Skeletal muscle satellite cell (primary cell): Measurements from ENCODE around the gene MAP1LC3A.

Experiments used
- H3K27me3 ChIP-seq: 2 replicates; pipeline ENCODE4 v1.7.0; 2013; ENCODE audit warnings: low read length; ENCODE audit not compliant: control insufficient read depth, insufficient read depth
- H3K36me3 ChIP-seq: 2 replicates; pipeline ENCODE4 v1.7.0; 2013; ENCODE audit warnings: mild to moderate bottlenecking, control low read depth, low read length; ENCODE audit not compliant: insufficient read depth
- H3K4me1 ChIP-seq: 2 replicates; pipeline ENCODE4 v1.7.0; 2013; ENCODE audit warnings: low read length; ENCODE audit not compliant: control insufficient read depth, insufficient read depth
- H3K4me2 ChIP-seq: 2 replicates; pipeline ENCODE4 v1.7.0; 2013; ENCODE audit warnings: mild to moderate bottlenecking, low read length
- H3K4me3 ChIP-seq: 2 replicates; pipeline ENCODE4 v1.7.0; 2013; ENCODE audit warnings: low read length
- H3K9ac ChIP-seq: 2 replicates; pipeline ENCODE4 v1.7.0; 2013; ENCODE audit warnings: mild to moderate bottlenecking, low read depth, low read length, moderate library complexity
- H3K9me3 ChIP-seq: replicated peaks from 2 replicates; pipeline ENCODE4 v1.7.0; 2013; ENCODE audit warnings: mild to moderate bottlenecking, control low read depth, low read length

Gene MAP1LC3A

GRCh38 chr20:34541264-34541901, 17.1 kb upstream of the MAP1LC3A start:
- Histone ChIP-seq H3K4me1 (no peaks in the 10 kb centered on the region), H3K4me3 (no peak overlapping the region), H3K9ac (no peak overlapping the region), H3K36me3 (peaks cover 45% of the 10 kb centered on the region), H3K4me2 (no peak overlapping the region), H3K27me3 (no peaks in the 10 kb centered on the region), H3K9me3 (no peaks in the 10 kb centered on the region)

- Histone ChIP-seq H3K9me3 (no peaks in the 10 kb centered on the region), H3K9ac (no peak overlapping the region), H3K36me3 (peaks cover 42% of the 10 kb centered on the region), H3K4me1 (no peaks in the 10 kb centered on the region), H3K4me2 (no peak overlapping the region), H3K4me3 (no peak overlapping the region), H3K27me3 (no peaks in the 10 kb centered on the region)
Measured at GRCh38 chr20:34541917-34542316, 16.6 kb upstream of the MAP1LC3A start.

- peaks cover 37% of the 10 kb centered on the region for H3K36me3 ChIP-seq
- no peak overlapping the region for H3K4me3 ChIP-seq
- no peaks in the 10 kb centered on the region for H3K27me3 ChIP-seq
- H3K9me3 ChIP-seq = no peaks in the 10 kb centered on the region
- no peaks in the 10 kb centered on the region for H3K4me1 ChIP-seq
- no peak overlapping the region for H3K4me2 ChIP-seq
- no peak overlapping the region for H3K9ac ChIP-seq
Measured at GRCh38 chr20:34542439-34542838, 16.1 kb upstream of the MAP1LC3A start.

DNA sequence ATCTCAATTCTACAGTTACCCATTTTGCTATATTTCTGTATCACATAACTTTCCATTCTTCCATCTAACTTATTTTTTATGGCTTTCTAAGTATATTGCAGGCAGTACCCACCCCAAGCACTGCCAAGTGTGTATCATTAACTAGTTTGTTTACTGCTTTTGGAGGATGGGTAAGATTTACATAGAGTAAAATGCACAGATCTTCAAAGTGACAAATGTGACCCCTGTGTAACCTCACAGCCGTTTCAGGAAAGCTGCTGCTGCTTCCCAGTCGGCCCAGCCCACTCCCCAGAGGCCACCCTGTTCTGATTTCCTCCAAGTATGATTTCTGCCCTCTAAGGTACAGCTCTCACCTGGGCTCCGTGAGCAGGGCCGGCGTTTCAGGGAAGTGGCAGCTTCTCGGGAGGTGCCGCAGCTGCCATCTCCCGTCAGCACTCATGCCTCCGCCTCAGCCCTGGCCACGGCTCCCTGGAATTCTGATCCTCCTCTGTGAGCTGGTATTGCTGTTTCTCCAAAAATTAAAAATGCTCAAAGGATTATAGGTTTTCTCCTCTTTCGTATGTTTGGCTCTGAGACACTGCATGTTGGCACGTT, 15.0 kb upstream of the MAP1LC3A start:
- Histone ChIP-seq H3K9ac (no peak overlapping the region), H3K4me3 (no peak overlapping the region)

GRCh38 chr20:34544109-34544796, 14.3 kb upstream of the MAP1LC3A start:
- Histone ChIP-seq H3K36me3 (peaks cover 29% of the 10 kb centered on the region), H3K9me3 (no peaks in the 10 kb centered on the region), H3K4me1 (no peaks in the 10 kb centered on the region), H3K27me3 (no peaks in the 10 kb centered on the region), H3K4me3 (no peak overlapping the region), H3K4me2 (no peak overlapping the region), H3K9ac (no peak overlapping the region)

More for the DNA sequence above, 15.0 kb upstream of the MAP1LC3A start:
- Histone ChIP-seq H3K4me2 (no peak overlapping the region), H3K27me3 (no peaks in the 10 kb centered on the region), H3K4me1 (no peaks in the 10 kb centered on the region), H3K9me3 (no peaks in the 10 kb centered on the region), H3K36me3 (peaks cover 33% of the 10 kb centered on the region)

- Histone ChIP-seq H3K9ac (no peak overlapping the region), H3K27me3 (no peaks in the 10 kb centered on the region), H3K4me2 (no peak overlapping the region), H3K4me3 (no peak overlapping the region), H3K36me3 (peaks cover 6% of the 10 kb centered on the region), H3K9me3 (no peaks in the 10 kb centered on the region), H3K4me1 (no peaks in the 10 kb centered on the region)
Measured at GRCh38 chr20:34546751-34547181, 11.8 kb upstream of the MAP1LC3A start.

GRCh38 chr20:34547844-34548613, 10.5 kb upstream of the MAP1LC3A start:
- Histone ChIP-seq H3K4me2 (no peak overlapping the region), H3K27me3 (no peaks in the 10 kb centered on the region), H3K4me1 (no peaks in the 10 kb centered on the region), H3K9ac (no peak overlapping the region), H3K36me3 (no peaks in the 10 kb centered on the region), H3K9me3 (no peaks in the 10 kb centered on the region), H3K4me3 (no peak overlapping the region)

DNA sequence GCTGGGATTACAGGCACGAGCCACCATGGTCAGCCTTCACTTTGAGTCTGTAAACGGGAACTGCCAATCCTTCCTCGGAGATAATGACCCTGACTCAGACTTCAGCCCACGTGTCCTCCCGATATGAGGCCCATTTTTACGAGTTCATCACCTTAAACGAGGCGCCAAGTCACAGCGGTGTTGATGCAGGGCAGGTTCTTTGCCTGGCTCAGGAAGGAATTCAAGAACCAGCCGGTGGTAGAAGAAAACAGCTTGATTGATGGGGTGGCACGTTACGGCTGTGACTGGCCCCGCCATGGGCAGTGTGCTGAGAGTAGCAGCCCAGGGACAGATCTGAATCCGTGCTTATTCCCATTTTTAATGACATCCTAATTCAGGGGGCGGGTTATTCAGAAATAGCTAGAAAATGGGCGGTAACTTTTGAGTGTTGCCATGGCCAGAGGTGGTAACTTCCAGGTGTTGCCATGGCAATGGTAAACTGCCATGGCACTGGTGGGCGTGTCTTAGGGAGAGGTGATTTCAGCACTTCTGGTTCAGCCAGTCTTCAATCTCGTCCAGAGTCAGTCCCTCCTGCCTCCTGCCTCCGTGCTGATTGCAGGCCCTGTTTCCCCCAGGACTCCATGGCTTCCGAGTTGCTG, 9.1 kb upstream of the MAP1LC3A start:
- Histone ChIP-seq H3K4me2 (no peak overlapping the region), H3K4me3 (no peak overlapping the region), H3K9ac (no peak overlapping the region), H3K36me3 (no peaks in the 10 kb centered on the region), H3K9me3 (no peaks in the 10 kb centered on the region), H3K27me3 (no peaks in the 10 kb centered on the region), H3K4me1 (peaks cover 7% of the 10 kb centered on the region)

DNA sequence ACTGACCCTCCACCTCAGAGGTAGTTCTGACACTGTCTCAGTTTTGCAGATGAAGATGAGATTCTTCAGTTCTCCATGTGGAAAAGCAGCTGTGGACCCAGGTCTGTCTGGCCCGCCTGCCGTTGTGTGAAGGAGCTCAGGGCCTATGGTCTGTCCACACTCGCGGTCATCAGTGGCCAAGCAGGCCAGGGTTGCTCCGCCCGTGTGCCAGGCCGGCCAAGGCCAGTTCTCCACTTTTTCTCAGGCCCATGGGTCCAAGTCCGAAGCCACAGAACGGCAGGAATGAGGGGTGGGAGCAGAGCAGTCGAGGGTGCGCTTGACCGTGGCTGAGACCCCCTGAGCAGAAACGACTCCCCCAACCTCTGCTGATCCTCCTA, 8.6 kb upstream of the MAP1LC3A start:
- Histone ChIP-seq H3K36me3 (no peaks in the 10 kb centered on the region), H3K4me3 (no peak overlapping the region), H3K9me3 (no peaks in the 10 kb centered on the region), H3K27me3 (no peaks in the 10 kb centered on the region), H3K4me2 (no peak overlapping the region), H3K9ac (no peak overlapping the region), H3K4me1 (peaks cover 7% of the 10 kb centered on the region)

DNA sequence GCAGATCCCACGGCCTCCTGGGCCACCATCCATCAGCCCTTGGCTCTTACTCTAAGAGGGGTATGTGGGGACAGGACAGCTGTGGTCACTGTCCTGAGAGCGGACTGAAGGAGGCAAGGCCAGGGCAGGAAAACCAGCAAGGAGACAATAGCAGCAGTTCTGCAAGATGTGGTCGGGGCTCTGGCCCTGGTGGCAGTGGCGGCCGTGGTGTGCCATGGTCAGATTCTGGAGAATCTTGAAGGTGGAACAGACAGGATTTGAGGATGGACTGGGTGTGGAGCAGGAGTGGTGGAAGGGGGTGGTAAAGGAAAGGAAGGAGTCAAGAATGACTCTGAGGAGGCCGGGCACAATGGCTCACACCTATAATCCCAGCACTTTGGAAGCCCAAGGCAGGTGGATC, 5.9 kb upstream of the MAP1LC3A start:
- Histone ChIP-seq H3K27me3 (no peaks in the 10 kb centered on the region), H3K4me2 (no peak overlapping the region), H3K9ac (no peak overlapping the region)

GRCh38 chr20:34553366-34553867, 5.1 kb upstream of the MAP1LC3A start:
- H3K36me3 ChIP-seq = no peaks in the 10 kb centered on the region
- H3K4me1 ChIP-seq = peaks cover 14% of the 10 kb centered on the region
- no peak overlapping the region for H3K4me2 ChIP-seq
- no peaks in the 10 kb centered on the region for H3K9me3 ChIP-seq
- no peak overlapping the region for H3K9ac ChIP-seq
- H3K27me3 ChIP-seq = no peaks in the 10 kb centered on the region
- H3K4me3 ChIP-seq = no peak overlapping the region

More for the DNA sequence above, 5.9 kb upstream of the MAP1LC3A start:
- Histone ChIP-seq H3K4me3 (no peak overlapping the region), H3K4me1 (peaks cover 7% of the 10 kb centered on the region), H3K9me3 (no peaks in the 10 kb centered on the region), H3K36me3 (no peaks in the 10 kb centered on the region)
